PFSK-1 (cell line): ENCODE results near the gene PRELID1.

Experiments used
- FOXP2 ChIP-seq: optimal IDR thresholded peaks from 2 replicates; pipeline ENCODE3; 2011; ENCODE audit warnings: borderline replicate concordance, control low read depth, inconsistent platforms; ENCODE audit not compliant: insufficient read depth; ENCODE audit errors: extremely low read length, extremely low read depth
- POLR2AphosphoS5 ChIP-seq: IDR thresholded peaks from 2 replicates; pipeline ENCODE4 v1.6.1; 2012; ENCODE audit warnings: low read depth, mild to moderate bottlenecking, control low read depth, low read length, moderate library complexity
- REST ChIP-seq, 2 experiments: IDR thresholded peaks; 2 replicates each; pipeline versions ENCODE4 v1.6.1 to v1.8.0; 2011 to 2012; ENCODE audit warnings: low read depth in 2 of 2, low read length in 2 of 2, control low read depth in 1 of 2, inconsistent platforms in 1 of 2, mild to moderate bottlenecking in 1 of 2, moderate library complexity in 1 of 2; ENCODE audit not compliant: insufficient read depth in 1 of 2
- SIN3A ChIP-seq: IDR thresholded peaks from 2 replicates; pipeline ENCODE4 v1.6.1; 2012; ENCODE audit warnings: mild to moderate bottlenecking, low read length, moderate library complexity, borderline replicate concordance; ENCODE audit not compliant: insufficient read depth
- TAF1 ChIP-seq: IDR thresholded peaks from 2 replicates; pipeline ENCODE4 v1.6.1; 2012; ENCODE audit warnings: low read length, control low read depth, borderline replicate concordance; ENCODE audit not compliant: insufficient read depth

The PRELID1 gene

GRCh38 chr5:177317959-177318377 is 14.4 kb downstream of the PRELID1 start:
- TF ChIP-seq REST (IDR thresholded peaks at IDR 0.05; ENCODE audit: insufficient read depth in 1 of 2, low read depth in 2 of 2, low read length in 2 of 2): no peak
- no peak for TF ChIP-seq FOXP2
- TF ChIP-seq SIN3A: no peak
- no peak for TF ChIP-seq TAF1
- no peak for TF ChIP-seq POLR2AphosphoS5

- TF ChIP-seq SIN3A: no peak
Measured at GRCh38 chr5:177319913-177320588, 16.5 kb downstream of the PRELID1 start.

- no peak for TF ChIP-seq TAF1
- TF ChIP-seq REST (IDR thresholded peaks at IDR 0.05; ENCODE audit: insufficient read depth in 1 of 2, low read depth in 2 of 2, low read length in 2 of 2): no peak
Measured at GRCh38 chr5:177320879-177321278, 17.3 kb downstream of the PRELID1 start.

GRCh38 chr5:177325868-177326381 is 22.3 kb downstream of the PRELID1 start:
- TF ChIP-seq POLR2AphosphoS5 (no peak), REST (IDR thresholded peaks at IDR 0.05; ENCODE audit: insufficient read depth in 1 of 2, low read depth in 2 of 2, low read length in 2 of 2) (no peak), TAF1 (no peak), SIN3A (no peak), FOXP2 (no peak)

- TF ChIP-seq FOXP2: no peak
- TF ChIP-seq POLR2AphosphoS5: no peak
- no peak for TF ChIP-seq SIN3A
- TF ChIP-seq REST (IDR thresholded peaks at IDR 0.05; ENCODE audit: insufficient read depth in 1 of 2, low read depth in 2 of 2, low read length in 2 of 2): no peak
- TF ChIP-seq TAF1: no peak
Measured at GRCh38 chr5:177327539-177328522, 24.2 kb downstream of the PRELID1 start.
